Ammon's horn (tissue), 1 donor: ENCODE data around the gene CAPN13.

Experiments
- DNase-seq: peaks from one replicate; pipeline ENCODE4 v3.0.0-alpha.2; 2016; ENCODE audit warnings: low spot score

CAPN13 gene

DNA sequence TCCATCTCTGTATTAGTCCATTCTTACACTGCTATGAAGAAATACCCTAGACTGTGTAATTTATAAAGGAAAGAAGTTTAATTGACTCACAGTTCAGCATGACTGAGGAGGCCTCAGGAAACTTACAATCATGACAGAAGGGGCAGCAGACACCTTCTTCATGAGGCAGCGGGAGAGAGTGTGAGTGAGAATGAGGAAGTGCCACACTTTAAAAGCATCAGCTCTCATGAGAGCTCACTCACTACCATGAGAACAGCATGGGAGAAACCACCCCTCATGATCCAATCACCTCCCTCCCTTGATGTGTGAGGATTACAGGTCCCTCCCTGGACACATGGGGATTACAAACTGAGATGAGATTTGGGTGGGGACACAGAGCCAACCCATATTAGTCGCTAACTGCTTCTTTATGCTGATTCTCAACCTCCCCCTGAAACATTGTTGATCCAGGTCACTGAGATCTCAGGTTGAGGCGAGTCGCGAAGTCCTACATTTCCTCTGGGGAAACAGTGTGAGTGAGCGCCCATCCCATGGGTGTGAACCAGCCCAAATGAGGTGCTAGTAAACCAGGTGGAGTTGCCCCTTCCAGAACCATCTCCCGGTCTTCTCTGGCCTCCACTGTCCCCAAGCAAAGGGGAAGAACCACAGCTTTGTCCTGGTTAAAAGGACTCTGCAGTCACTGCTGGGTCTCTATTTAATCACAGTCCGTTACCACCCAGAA lies 123.8 kb downstream of the CAPN13 start:
- no peak for DNase-seq

GRCh38 chr2:30681022-30681421 lies 126.2 kb downstream of the CAPN13 start:
- DNase-seq = no peak

- DNase-seq = no peak
Measured at GRCh38 chr2:30680121-30680520, 127.1 kb downstream of the CAPN13 start.

DNA sequence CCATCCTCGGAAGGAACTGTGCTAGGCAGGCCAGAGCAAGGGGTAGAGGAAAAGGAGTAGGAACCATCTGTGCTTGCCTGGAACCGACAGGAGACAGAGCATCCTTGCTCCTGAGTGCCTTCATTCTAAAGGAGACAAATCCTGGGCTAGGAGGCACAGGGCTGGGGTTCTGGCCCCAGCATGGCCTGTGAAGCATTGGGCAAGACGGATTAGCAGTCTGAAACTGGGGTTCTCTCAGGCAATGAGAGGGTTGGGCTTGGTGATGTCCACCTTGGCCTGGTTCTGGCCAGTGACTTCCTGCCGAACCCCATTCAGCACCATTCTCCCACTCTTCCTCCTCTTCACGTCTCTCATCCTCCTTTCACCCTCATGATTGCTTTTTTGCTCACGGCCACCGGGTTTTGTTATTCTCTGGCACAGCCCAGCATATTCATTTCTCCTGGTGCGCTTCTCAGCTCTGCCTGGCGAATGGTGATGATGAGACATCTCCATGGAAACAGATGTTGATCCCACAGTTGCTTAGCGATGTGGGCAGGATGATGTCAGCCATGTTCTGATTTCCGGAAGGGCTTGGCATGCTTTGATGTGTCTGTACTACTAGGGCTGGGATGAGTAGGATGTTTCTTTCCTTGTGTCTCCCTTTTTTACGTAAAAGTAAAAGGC lies 127.7 kb downstream of the CAPN13 start:
- DNase-seq = peak; percentile 90

DNA sequence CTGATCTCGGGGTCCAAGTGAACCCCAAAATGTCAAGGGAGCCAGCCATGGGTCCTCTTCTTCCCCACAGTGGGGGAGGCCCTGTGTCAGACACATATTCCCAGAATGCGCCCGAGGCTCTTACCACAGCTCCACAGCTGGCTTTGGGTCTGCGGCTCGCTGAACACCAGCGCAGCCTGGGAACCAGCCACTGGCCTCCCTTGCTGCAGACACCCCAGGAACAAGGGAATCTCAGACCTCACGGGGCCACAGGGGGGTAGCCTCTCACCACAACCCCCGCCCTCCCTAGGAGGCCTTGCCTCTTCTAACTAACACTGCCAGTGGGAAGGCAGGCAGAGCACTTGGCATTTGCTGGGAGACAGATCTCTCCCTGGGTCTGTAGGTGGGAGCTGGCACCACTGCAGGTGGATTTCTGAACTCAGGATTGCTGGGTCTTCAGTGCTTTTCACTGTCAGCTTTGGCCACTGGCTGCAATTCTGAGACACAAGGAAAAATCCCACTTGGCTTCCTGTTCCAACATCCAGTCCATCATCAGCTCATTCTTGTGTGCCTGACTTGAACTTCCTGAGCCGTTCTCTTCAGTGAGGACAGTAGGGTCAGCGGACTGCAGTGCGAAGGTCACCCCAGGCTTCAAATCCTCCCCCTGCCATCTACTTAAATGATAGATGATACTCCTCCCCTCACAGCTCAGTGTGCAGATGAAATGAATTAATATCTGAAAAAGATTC lies 128.7 kb downstream of the CAPN13 start:
- DNase-seq = no peak

GRCh38 chr2:30677861-30678385 lies 129.3 kb downstream of the CAPN13 start:
- no peak for DNase-seq

DNA sequence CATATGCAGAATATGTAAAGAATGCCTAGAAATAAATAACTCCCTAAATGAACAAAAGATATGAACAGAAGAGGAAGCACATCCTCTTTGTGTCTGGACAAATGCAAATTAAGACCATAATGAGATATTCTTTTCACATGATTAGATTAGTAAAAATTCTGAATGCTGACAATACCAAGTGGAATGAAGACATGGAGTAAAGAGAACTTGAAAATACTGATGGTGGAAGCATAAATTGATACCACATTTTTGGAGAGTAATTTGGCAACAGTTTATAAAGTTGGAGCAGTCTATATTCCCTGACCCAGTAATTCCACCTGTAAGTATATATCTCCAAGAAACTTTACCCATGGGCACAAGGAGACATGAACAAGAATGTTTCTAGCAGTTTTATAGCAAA lies 130.0 kb downstream of the CAPN13 start:
- DNase-seq = no peak

- no peak for DNase-seq
Measured at GRCh38 chr2:30675758-30676157, 131.5 kb downstream of the CAPN13 start.

GRCh38 chr2:30673127-30673526 lies 134.1 kb downstream of the CAPN13 start:
- DNase-seq = no peak
